Activated T-cell treated with anti-CD3 and anti-CD28 coated beads, Interleukin-2, amount 50 U/mL, for 72 hours (primary cell): ENCODE data around the gene SLAMF6. TPM values are rescaled to one million over a fixed set of nuclear protein-coding genes. Genes with fewer than 3 reads are reported as not detected.
"Not testable (repeated sequence)": the region's sequence is repeated elsewhere in the genome, so short reads cannot be mapped to it uniquely, and the experiment has no call there.

Source experiments
- ATAC-seq, 2 donors: fragments of 150-1000 bp; cut with Tn5 transposase; replicated peaks in 1 of 2; 2 replicates each; pipeline ENCODE4 v1.10.0; 2021; ENCODE audit warnings: moderate library complexity in 2 of 2, mild to moderate bottlenecking in 1 of 2
- DNase-seq, 2 donors: peaks; one replicate each; pipeline ENCODE4 v3.0.0; 2021 to 2022; ENCODE audit warnings: mixed read lengths in 1 of 2
- H3K27ac Mint-ChIP-seq: one replicate; pipeline ENCODE4 v1.8.0; 2022; ENCODE audit warnings: mild to moderate bottlenecking, moderate library complexity, mixed read lengths
- H3K27me3 Mint-ChIP-seq: one replicate; pipeline ENCODE4 v1.8.0; 2022; ENCODE audit warnings: low read depth, mixed read lengths
- H3K36me3 Mint-ChIP-seq, 2 donors: one replicate each; pipeline ENCODE4 v1.8.0; 2022; ENCODE audit warnings: mixed read lengths in 2 of 2, mild to moderate bottlenecking in 1 of 2; ENCODE audit not compliant: insufficient read depth in 2 of 2
- H3K4me1 Mint-ChIP-seq: one replicate; pipeline ENCODE4 v1.8.0; 2022; ENCODE audit warnings: low read depth, mixed read lengths
- H3K4me3 Mint-ChIP-seq, 2 donors: one replicate each; pipeline ENCODE4 v1.8.0; 2022; ENCODE audit warnings: mild to moderate bottlenecking in 2 of 2, mixed read lengths in 2 of 2, moderate library complexity in 2 of 2
- H3K9me3 Mint-ChIP-seq, 2 donors: one replicate each; pipeline ENCODE4 v1.8.0; 2022; ENCODE audit warnings: mixed read lengths in 2 of 2
- total RNA-seq, 2 donors: library from RNA; stranded (reverse); gene quantifications; one replicate each; pipeline ENCODE4 v1.2.3, GENCODE V29; 2022

The SLAMF6 gene
- total RNA-seq, 2 donors from 2014 or later = 41.6 to 48.8 TPM

GRCh38 chr1:160491981-160492380, 31.1 kb downstream of the SLAMF6 start:
- H3K9me3 Mint-ChIP-seq = peaks cover 0 to 2% of the 10 kb centered on the region in 2 donors
- no peak for ATAC-seq
- H3K27ac Mint-ChIP-seq = no peak overlapping the region
- H3K4me3 Mint-ChIP-seq = no peak overlapping the region
- peaks cover 47% of the 10 kb centered on the region for H3K4me1 Mint-ChIP-seq
- no peak for DNase-seq
- no peaks in the 10 kb centered on the region for H3K27me3 Mint-ChIP-seq
- peaks cover 10 to 27% of the 10 kb centered on the region in 2 donors for H3K36me3 Mint-ChIP-seq

- DNase-seq (no peak), ATAC-seq (no peak)
- H3K9me3 Mint-ChIP-seq = peaks cover 0 to 2% of the 10 kb centered on the region in 2 donors
- peaks cover 14 to 31% of the 10 kb centered on the region in 2 donors for H3K36me3 Mint-ChIP-seq
- no peaks in the 10 kb centered on the region for H3K27me3 Mint-ChIP-seq
- peaks cover 38% of the 10 kb centered on the region for H3K4me1 Mint-ChIP-seq
- H3K27ac Mint-ChIP-seq = no peak overlapping the region
- H3K4me3 Mint-ChIP-seq = no peak overlapping the region
These were observed 32.0 kb downstream of the SLAMF6 start for GRCh38 chr1:160491017-160491416.

DNA sequence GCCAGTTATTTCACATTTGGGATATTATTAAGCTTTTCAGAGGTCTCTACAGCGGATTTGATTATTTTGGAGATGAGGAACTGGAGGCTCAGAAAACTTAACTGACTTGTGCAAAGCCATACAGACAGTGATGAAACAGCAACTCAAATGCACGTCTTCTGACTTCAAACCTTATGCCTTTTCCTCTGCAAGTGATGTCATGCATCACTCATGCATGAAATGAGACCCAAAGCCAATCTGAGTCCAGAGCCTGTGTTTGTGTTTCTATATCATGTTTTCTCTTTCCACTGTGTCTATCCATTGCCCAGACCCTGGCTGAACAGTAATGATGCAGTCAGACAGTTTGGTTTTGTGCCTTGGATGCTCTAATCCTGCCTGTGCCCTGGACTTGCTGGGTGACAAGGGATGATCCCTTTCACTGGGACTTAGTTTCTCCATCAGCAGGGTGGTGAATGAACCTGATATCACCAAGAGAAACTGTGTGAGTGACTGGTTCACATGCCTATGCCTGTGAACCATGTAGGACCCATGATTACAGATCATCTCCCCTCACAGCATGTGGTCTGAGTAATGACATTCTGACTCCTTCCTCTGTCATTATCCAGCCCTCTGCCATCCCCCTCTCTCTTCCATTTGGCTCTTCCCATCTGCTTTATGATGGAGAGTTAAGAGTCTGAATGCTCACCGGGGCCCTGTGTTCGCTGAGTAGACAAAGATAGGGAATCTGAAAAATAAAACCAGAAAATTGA, 33.4 kb downstream of the SLAMF6 start:
- ATAC-seq (no peak), DNase-seq (no peak)
- Mint-ChIP-seq H3K9me3 (peaks cover 0 to 7% of the 10 kb centered on the region in 2 donors), H3K27ac (peak overlapping the region; percentile 9), H3K27me3 (no peaks in the 10 kb centered on the region), H3K4me3 (no peak overlapping the region), H3K4me1 (peaks cover 32% of the 10 kb centered on the region), H3K36me3 (peaks cover 17 to 33% of the 10 kb centered on the region in 2 donors)

- no peak for DNase-seq
- H3K4me3 Mint-ChIP-seq = no peak overlapping the region
- no peak for ATAC-seq
- H3K27me3 Mint-ChIP-seq = no peaks in the 10 kb centered on the region
- peaks cover 33% of the 10 kb centered on the region for H3K4me1 Mint-ChIP-seq
- H3K27ac Mint-ChIP-seq = no peak overlapping the region
- peaks cover 0 to 5% of the 10 kb centered on the region in 2 donors for H3K9me3 Mint-ChIP-seq
- H3K36me3 Mint-ChIP-seq = peaks cover 16 to 31% of the 10 kb centered on the region in 2 donors
These were observed 34.6 kb downstream of the SLAMF6 start for GRCh38 chr1:160488347-160489058.

GRCh38 chr1:160486453-160486852, 36.6 kb downstream of the SLAMF6 start:
- H3K4me3 Mint-ChIP-seq = no peak overlapping the region
- H3K4me1 Mint-ChIP-seq = peaks cover 43% of the 10 kb centered on the region
- ATAC-seq (no peak), DNase-seq (no peak)
- H3K27me3 Mint-ChIP-seq = no peaks in the 10 kb centered on the region
- peaks cover 16 to 38% of the 10 kb centered on the region in 2 donors for H3K36me3 Mint-ChIP-seq
- H3K9me3 Mint-ChIP-seq = peaks cover 2 to 6% of the 10 kb centered on the region in 2 donors
- no peak overlapping the region for H3K27ac Mint-ChIP-seq

DNA sequence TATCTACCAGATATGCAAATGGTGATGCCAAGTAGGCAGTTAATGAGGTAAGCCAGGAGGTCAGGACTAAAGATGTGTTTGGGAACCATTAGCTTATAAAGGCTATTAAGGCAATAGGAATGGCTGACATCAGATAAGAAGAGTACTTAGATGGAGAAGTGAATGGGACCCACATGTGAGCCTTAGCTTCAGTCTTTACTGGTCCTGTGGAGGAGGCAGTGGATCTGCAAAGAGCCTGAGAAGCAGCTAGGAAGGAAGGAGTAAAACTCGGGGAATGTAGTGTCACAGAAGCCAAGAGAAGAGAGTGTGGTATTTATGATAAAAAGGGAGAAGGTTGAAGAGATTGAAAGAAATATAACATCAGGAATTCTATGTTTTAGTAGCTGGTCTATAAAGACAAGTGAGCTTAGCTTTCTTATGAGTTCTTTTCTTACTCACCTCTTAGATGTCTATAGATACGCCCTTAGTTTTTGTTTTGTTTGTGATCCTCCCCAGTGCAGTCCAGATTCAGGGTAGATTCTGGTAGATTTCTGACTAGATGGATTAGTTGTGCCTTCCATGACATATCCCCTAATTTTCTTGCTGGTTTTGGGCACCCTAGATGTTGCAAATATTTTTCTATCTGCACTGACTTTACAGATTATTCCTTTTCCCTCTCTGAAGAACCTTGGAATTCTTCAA, 39.4 kb downstream of the SLAMF6 start:
- Mint-ChIP-seq H3K4me3 (no peak overlapping the region), H3K27ac (no peak overlapping the region), H3K9me3 (peaks cover 14 to 16% of the 10 kb centered on the region in 2 donors), H3K4me1 (peaks cover 31% of the 10 kb centered on the region), H3K27me3 (no peaks in the 10 kb centered on the region), H3K36me3 (peaks cover 23 to 43% of the 10 kb centered on the region in 2 donors)
- ATAC-seq = peak; percentile 57 to 72
- no peak for DNase-seq

DNA sequence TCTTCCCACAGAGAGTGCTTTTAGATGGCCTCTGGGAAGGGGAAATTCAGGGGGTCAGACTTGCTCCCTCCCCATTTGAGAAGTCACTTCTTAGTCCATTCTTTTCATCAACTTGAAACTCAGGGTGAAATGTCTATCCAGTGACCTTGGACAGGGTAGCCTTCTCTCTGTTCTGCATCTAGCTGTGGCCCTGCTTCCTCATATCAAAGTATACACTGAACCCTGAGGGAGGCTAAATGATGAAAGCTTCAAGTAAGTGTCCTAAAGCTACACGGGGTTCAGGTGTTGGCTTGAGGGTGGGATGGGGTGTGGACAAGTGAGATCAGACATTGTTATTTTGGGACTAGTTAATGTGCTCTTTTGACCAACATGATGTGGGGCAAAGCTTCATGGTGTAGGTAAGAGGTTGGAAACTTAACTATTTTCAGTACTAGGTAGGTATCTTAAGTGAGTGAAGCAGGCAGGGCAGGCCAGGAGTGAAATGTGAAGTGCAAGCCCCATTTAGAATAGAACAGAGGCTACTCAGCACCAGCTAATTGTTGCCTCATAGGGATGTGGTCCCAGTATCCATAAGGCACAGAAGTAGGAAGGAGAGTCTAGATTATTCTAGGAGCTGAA, 41.0 kb downstream of the SLAMF6 start:
- DNase-seq (no peak), ATAC-seq (no peak)
- H3K36me3 Mint-ChIP-seq = peaks cover 26 to 44% of the 10 kb centered on the region in 2 donors
- peaks cover 27% of the 10 kb centered on the region for H3K4me1 Mint-ChIP-seq
- H3K4me3 Mint-ChIP-seq = no peak overlapping the region
- H3K9me3 Mint-ChIP-seq = peaks cover 18 to 19% of the 10 kb centered on the region in 2 donors
- no peaks in the 10 kb centered on the region for H3K27me3 Mint-ChIP-seq
- H3K27ac Mint-ChIP-seq = no peak overlapping the region

GRCh38 chr1:160480781-160481180, 42.3 kb downstream of the SLAMF6 start:
- not testable (repeated sequence) for H3K27ac Mint-ChIP-seq, H3K4me3 Mint-ChIP-seq, H3K27me3 Mint-ChIP-seq, ATAC-seq, DNase-seq
- Mint-ChIP-seq H3K9me3 (peaks cover 18 to 19% of the 10 kb centered on the region in 2 donors), H3K4me1 (peaks cover 27% of the 10 kb centered on the region), H3K36me3 (peaks cover 22 to 33% of the 10 kb centered on the region in 2 donors)

GRCh38 chr1:160479091-160479490, 44.0 kb downstream of the SLAMF6 start:
- H3K4me1 Mint-ChIP-seq = peaks cover 19% of the 10 kb centered on the region
- H3K27me3 Mint-ChIP-seq, H3K27ac Mint-ChIP-seq, DNase-seq, H3K4me3 Mint-ChIP-seq, ATAC-seq: not testable (repeated sequence)
- H3K9me3 Mint-ChIP-seq = peaks cover 14 to 19% of the 10 kb centered on the region in 2 donors
- H3K36me3 Mint-ChIP-seq = peaks cover 19 to 24% of the 10 kb centered on the region in 2 donors

DNA sequence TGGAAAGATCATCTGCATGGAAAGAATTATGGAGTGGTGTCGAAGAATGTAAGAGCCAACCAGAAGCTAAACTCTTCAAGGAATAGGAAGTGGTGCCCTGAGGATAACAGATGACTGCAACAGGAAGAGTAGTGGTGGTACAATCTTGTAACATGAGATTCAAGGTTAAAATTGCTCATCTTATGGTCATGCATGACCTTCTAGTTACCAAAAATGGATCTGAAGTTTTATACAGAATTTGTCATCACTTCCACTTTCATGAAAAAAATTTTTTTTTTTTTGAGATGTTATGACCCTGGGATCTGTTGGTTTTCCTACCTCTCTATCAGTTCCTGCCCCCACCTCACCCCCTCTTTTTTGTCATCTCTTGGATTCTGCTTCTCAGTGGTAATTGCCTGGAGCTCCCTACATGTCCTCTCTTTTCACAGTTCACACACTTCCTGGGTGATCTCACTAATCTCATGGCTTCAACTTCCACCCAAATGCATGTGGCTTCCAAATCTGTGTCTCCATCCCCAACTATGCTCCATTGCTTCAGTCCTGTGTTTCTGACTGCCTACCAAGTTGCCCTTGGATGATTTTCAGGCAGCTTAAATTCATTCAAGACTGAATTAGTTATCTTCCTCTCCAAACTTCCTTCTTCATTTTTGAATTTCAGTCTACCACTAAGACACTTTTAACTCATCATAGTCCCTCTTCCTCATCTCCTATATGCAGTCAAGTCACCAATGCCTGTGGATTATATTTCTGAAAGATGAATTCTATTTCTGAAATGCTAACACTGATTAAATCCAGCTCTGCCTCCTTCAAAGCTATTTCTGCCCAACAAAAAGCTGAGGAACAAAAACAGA, 48.4 kb downstream of the SLAMF6 start:
- ATAC-seq = peak; percentile 96 to 98
- Mint-ChIP-seq H3K9me3 (peaks cover 6 to 10% of the 10 kb centered on the region in 2 donors), H3K27ac (no peak overlapping the region), H3K4me1 (peaks cover 6% of the 10 kb centered on the region), H3K36me3 (peaks cover 7 to 9% of the 10 kb centered on the region in 2 donors), H3K27me3 (no peaks in the 10 kb centered on the region), H3K4me3 (no peak overlapping the region)
- no peak for DNase-seq

- DNase-seq = no peak
- H3K27ac Mint-ChIP-seq = no peak overlapping the region
- H3K9me3 Mint-ChIP-seq = peaks cover 0 to 2% of the 10 kb centered on the region in 2 donors
- ATAC-seq = no peak
- H3K27me3 Mint-ChIP-seq = no peaks in the 10 kb centered on the region
- peaks cover 20% of the 10 kb centered on the region for H3K4me1 Mint-ChIP-seq
- H3K36me3 Mint-ChIP-seq = no peaks in the 10 kb centered on the region
- no peak overlapping the region for H3K4me3 Mint-ChIP-seq
These were observed 50.9 kb downstream of the SLAMF6 start for GRCh38 chr1:160472112-160472511.

DNA sequence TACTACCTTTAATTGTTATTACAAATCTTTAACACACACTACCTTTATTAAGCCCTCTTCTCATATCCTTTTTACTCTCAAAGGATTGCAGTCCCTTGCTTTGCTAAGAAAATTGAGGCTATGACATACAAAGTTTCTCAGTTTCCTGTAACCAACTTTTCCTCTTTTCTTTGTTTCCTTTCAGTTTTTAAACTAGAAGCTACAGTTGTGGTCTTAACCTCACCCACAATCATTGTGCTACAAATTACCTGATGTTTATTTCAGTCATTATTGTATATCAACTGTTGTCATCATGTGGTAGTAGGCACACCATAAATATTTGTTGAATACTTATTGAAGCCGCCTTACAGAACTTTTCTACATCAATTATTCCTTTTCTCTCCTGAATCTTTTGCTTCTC, 51.8 kb downstream of the SLAMF6 start:
- peaks cover 29% of the 10 kb centered on the region for H3K4me1 Mint-ChIP-seq
- DNase-seq = no peak

More for the DNA sequence above, 51.8 kb downstream of the SLAMF6 start:
- Mint-ChIP-seq H3K36me3 (no peaks in the 10 kb centered on the region), H3K9me3 (peaks cover 0 to 2% of the 10 kb centered on the region in 2 donors), H3K27me3 (no peaks in the 10 kb centered on the region), H3K27ac (no peak overlapping the region), H3K4me3 (no peak overlapping the region)
- ATAC-seq = peak; percentile 41 to 51
